NOMO-1 treated with dmso at 0.1 percent for 144 hours (cell line): ENCODE measurements around the gene CD52.
"Not testable (repeated sequence)": the region's sequence is repeated elsewhere in the genome, so short reads cannot be mapped to it uniquely, and the experiment has no call there.

Experiments
- DNase-seq: peaks from one replicate; lab custom pipeline; 2025; ENCODE audit not compliant: unreplicated experiment; lab: John Stamatoyannopoulos, UW

Gene CD52

DNA sequence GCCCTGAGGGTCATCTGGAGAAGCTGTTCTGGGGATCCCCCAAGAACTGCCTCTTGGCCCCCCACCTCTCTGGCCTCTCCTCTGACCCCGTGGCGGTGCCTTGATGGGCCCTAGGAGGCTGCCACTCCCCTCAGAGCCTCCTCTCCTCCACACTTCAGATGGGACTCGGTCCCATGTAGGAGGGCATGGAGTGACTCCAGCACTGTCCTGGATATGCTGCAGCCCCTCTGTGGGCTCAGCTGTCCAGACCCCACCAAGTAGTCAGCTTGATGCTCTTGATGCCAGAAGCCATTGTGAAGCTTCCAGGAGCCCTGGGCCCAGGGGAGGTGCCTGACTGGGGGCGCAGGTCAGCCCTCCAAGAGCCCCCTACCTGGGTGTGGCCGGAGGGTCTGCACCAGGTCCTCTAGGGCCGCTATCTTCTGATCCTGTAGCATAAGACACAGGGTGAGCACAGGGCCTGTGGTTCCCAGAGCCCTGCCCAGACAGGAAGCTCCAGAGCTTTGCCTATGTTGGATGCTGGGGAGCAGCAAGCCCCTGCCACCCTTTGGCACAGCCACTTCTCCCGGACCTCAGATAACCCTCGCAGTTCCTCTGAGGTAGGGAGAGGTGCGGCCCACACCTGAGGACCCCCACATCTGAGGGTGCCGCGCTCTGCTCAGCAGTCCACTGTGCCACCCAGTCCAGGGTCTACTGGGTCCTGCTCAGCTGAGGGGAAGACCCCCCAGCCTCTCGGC lies 20.5 kb upstream of the CD52 start:
- DNase-seq, result no peak

DNA sequence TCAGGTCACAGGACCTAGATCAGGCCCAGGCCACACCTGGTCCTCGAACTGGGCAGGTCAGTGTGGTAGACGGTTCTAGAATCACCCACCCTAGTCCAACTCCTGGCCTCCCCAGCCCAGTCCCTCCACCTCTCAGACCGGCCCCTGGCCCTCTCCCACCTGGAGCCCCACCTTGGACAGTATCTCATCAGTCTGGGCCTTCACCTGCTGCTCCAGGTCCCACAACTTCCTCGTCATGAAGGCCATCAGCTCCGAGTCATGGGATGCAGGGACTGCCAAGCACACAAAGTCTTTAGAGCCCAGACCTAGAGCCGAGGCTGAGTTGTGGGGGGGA lies 20.0 kb upstream of the CD52 start:
- DNase-seq, result no peak

DNA sequence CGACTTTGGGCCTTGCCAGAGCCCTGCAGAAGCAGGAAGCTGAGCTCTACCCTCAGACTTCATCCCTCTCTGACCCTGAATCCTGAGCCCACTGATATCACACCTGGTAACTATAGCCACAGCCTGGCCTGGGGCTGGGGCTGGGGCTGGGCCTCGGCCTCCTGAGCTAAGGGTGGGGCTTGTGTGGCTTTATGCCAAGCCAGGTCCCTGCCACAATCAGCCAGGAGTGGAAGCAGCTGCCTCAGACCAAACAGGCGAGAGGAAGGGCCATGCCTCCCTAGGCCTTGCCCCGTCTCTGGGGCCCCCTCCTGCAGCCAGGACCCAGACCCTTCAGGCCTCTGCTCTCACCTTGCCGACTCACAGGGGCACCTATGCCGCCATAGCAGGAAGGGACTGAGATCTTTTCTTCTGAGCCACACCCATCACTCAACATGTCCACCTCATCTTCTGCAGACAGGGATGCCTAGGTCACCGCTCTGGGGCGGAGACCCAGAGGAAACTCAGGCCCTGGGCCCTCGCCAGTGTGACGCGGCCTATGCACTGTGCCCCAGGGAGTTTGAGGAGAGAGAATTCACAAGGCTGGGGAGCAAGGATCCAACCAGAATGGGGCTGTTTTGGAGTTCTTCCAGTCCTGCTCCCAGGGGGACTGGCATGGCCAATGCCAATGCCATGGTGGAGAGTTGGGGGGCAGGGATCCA lies 17.0 kb upstream of the CD52 start:
- no peak for DNase-seq

DNA sequence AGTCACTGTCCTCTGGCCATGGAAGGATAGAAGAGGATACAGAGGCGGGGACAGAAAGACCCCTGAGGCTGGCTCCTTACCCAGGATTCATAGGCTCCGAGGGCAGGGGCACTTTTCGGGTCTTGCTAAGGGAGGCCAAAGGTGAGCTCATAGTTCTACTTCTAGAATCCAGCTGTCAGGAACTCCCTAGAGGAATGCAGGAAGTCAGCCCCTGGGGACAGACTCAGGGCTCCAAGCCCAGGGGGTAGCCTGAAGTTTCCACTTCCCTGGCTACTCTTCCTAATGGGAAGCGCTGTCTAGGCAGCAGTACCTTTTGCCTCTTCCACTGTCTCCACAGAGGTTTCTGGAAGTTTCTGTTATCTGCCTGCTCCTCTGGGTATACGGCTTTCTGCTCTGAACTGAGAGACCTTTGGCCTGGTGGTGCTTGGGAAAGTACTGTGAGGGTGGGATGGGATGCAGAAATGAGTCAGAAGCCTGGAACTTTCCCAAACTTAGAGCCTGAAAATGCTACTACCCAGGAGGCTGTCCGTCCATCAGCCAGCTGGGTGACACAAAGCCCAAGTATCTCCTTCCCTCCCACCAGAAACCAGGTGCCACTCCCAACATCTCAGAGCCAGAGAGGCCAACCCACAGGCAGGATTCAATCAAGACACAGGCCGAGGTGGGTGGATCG lies 14.9 kb upstream of the CD52 start:
- no peak for DNase-seq

DNA sequence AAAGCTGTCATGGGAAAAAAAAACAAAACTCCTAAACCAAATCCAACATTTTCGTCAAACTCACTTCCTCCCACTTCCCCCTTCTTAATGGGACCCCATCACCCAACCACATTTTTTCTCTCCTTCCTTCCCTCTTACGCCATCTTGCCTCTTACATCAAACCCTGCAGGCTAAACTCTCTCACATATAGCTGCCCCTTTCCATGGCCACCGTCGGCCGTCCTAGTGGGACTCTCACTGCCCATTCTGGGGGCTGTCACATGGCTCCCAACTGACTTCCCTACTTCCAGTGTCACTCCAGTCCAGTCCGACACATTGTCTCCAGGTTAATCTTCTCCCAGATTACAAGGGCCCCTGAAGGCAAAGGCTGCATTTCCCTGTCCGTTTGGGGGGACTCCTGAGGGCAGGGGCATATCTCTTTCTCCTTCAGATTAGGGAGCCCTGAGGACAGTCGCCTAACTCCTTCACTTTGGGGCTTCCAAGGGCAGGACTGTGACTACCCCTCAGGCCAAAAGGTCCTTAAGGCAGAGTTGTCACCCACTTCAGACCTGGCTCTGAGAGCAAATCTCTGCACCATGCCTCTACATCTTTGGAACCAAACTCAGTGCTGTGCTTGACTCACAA lies 12.0 kb upstream of the CD52 start:
- peak; percentile 76 for DNase-seq

DNA sequence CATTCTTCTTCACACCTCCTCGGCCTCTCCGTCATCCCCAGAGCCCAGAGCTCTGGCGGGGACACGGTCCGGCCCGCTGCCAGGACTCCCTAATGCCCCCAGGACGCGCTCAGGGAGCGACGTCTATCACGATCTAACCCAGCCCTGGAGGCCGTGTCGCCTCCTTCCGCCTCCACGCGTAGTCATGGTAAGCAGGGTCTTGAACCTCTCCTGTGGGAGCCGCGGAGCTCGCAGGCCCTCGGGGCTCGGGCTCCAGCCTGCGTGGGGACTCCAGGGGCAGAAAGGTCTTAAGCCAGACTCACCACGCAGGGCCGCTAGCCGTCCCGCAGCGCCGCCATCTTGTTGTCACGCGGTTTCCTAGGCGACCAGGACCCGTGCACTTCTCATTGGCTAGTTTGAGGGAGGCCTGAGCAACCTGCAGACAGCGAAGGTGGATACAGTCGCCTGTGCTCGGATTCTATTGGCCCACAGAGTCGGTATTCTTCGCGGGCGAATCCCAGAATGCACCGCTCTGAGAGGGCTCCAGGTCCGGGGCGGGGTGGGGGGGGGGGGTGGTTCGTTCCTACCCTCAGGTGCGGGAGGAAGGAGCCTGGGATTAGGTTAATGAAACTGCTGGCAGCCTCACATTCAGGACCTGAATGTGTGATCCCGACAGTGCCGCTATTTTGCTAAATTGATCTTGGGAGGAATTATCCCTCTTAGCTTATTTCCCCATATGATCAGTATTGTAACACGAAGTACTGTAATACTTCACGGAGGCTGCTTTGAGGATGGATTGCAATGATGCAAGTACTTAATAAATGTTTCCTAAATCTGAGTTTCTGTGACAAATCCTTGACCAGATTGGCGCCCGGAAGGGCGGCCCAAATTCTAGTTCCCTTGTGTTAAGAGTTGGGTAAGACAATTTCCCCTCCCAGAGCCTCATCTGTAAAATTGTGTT lies 11.2 kb upstream of the CD52 start, which contains the start of gene UBXN11:
Gene UBXN11, minus strand, starts transcription at position 347 of the 940 bp plus-strand sequence. CDS start 3,753 bp downstream, outside the sequence.
- DNase-seq, result peak; percentile 91

DNA sequence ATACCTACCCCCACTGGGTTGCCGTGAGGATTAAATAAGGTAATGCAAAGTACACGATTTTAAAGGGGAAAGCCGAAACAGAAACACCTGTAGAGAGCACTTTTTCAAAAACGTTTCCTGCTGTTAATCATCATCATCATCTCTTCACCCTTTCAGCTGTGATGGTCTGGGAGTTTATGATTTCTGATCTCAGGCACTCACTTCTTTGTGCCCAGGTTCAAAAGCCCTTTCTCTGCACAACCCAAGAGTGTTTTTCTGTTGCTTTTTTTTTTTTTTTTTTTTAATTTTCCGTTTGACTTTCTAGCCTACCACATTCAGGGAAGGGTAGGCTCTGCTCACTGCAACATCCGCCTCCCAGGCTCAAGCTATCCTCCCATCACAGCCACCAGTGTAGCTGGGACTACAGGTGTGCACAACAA lies 10.4 kb upstream of the CD52 start:
- DNase-seq, result no peak

DNA sequence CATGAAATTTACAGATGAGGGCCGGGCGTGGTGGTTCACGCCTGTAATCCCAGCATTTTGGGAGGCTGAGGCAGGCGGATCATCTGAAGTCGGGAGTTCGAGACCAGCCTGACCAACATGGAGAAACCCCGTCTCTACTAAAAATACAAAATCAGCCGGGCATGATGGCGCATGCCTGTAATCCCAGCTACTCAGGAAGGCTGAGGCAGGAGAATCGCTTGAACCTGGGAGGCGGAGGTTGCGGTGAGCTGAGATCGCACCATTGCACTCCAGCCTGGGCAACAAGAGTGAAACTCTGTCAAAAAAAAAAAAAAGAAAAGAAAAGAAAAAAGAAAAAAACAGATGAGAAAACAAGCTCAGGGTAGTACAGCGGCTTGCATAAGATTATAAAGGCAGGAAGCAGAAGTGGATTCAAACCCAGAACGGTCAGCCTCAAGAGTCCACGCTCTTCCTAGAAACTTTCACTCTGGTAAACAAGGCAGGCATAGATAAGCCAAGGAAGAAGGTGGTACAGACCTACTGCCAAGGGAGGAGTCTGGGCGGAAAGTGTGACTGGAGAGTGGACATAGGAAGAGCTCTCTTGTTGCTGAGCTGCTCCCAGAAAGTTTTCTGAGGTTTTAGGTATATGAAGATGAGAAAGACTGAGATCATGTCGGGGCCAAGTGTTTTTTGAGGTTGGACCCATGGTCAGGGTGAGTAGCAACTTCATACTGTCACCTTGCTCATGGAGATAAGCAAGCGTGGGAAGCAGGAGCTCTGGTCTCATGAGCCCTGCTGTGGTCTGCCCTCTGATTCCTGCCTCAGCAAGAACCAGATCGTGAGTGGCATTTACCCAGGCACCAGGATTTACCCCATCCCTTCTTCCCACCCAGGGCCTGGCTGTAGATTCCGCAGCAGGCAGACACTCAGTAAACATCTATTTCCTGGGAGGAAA lies 9.5 kb upstream of the CD52 start:
- not testable (repeated sequence) for DNase-seq

DNA sequence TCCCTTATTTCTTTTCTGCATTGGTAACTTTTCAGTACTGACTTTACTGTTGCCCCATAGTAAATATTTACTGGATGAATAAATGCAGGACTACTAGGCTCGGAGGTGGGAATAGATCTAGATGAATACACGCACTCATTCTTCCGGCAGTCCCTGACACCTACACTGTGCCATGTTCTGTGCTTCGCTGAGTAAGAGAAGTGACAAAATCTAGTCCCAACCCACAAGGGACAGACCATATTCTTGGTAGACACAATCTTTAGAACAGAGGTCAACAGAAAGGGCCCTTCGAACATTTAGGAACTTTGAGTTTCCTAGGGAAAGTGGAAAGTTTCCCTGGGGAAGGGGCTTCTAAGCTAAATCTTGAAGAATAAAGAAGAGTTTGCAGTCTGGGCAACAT lies 3.3 kb upstream of the CD52 start:
- no peak for DNase-seq

DNA sequence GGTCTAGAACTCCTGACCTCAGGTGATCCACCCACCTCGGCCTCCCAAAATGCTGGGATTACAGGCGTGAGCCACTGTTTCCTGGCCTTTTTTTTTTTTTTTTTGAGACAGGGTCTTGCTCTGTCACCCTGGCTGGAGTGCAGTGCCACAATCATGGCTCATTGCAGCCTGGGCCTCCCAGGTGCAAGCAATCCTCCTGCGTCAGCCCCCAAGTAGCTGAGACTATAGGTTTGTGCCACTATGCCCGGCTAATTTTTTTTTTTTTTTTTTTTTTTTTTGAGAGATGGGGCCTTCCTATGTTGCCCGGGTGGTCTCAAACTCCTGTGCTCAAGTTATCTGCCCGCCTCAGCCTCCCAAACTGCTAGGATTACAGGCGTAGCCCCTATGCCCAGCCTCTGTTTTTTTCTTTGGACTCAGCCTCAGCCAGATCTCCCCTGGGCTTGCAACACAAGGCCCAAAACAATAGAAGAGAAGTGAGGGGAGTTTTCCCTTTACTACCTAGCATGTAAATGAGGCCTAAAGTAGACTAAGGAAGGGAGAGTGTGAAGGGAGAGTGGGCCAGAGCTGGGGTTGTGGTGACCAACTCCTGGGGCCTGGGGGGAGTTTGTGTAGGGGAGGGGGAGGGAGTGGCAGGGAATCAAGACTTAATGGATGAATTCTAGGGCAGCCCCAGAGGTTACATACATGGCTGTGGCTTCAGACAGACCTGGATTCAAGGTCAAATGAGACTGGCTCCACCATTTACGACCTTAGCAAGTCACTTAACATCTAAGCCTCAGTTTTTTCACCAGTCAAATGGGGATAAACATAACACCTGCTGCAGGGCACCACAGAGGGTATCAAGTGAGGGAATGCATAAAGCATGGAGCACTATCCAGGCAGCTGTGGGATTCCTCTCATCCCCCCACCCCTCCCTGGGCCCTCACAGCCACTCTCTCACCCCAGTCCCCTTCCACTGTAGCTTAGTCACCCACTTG lies 1.6 kb upstream of the CD52 start:
- no peak for DNase-seq

DNA sequence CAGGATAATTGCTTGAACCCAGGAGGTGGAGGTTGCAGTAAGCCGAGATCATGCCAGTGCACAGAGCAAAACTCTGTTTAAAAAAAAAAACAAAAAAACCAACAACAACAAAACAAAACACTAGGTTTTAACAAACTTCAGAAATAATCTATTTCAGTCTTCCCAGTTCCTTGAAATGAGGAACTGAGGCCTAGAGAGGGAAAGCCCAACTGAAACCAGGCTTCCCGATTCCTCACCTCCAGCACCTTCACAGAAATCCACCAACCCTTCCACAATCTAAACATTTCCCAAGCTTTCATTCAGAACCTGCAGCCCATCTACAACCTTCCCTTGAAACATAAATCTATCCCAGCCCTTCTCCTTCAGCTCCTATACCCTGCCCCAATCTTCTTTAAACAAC lies 612 bp upstream of the CD52 start:
- no peak for DNase-seq

DNA sequence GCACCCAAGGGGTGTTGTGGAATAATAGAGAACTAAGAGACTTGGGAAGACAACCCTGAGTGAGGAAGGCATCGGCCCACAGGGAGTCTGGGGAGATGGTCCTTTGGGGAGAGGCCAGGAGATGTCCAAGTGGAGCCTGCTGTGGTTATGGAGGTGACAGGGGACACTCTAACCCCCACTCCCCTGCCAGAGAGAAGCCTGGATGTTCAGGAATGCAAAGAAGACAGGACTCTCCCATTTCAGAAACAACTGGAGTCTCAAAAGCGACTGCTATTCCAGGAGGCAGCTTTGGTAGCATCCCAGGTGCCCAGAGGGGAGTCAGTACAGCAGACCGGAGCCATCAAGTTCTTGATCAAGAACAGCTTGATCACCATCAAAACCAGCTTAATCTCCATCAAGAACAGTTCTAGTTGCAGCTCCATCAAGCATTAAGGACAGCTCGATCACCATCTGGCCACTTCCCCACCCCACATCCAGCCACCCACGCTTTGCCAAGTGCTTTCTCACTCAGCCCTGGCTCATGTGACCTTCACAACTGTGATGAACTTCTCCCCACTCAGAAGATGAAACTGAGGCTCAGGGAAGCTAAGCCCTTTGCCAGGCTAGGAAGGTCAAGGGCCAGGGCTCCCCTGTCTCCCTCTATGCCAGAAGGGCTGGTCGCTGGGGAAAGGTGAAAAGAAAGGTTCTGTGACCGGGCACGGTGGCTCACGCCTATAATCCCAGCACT lies 743 bp downstream of the CD52 start:
- no peak for DNase-seq

DNA sequence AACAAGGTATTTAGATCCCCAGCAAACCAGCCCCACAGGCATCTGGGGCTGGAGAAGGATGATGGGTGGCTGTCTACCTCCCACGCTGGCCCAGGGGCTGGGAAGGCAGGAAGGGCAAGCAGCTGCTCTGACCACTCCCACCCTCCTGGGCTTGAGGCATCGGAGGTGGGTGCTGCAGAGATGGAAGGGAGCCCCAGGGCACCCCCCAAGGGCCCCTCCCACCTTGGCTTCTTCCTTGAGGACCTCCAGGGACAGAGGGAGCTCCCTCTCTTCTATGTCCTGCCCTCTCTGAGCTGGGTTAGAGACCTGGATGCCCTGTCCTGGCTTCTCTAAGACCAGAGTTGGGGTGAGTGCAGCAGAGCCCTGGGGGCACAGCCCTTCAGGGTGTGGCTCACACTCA lies 3.1 kb downstream of the CD52 start:
- DNase-seq, result no peak

DNA sequence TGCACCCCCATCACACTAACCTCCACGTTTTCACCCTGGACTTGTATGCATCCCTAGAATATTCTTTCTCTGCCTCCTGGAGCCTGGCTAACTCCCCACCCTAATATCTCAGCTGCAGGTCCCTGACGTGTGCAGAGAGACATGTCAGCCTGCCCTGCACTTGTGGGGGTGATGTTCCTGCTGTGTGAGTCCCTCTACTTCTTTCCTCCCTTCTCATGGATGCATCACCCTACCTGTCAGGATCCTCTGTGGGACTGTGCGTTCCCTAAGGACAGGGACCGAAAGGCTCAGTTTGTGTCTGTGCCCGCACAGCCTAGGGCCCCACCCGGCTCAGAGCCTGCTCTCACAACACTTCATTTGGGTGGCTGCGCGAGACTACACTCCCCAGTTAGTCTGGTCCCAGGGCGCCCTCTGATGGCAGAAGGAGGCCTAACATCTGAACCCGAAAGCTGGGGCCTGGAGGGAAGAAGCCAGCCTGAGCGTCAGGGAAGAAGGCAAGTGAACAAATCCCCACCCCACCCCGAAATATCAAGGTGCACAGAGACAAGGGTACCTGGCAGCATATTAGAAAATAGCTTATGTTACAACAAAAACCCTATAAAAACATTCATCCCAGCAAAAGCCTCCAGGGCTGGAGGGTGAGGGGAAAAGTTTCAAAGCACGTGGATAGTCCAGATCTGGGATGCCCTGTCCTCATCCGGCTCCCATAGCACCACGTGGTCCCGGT lies 3.7 kb downstream of the CD52 start:
- peak; percentile 71 for DNase-seq

DNA sequence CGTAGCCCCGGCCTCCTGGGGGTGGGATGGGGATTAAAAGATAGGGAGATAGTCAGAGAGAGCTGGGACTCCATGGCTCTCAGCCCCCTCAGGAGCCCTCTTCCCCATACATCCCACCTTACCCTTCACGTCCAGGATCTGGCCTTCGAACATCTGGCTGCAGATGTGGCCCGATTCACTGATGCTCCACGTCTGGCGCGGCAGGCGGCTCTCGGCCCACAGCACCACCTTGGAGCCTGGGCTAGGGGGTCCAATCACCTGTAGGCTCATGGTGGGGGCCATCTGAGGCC lies 4.2 kb downstream of the CD52 start:
- DNase-seq, result no peak

DNA sequence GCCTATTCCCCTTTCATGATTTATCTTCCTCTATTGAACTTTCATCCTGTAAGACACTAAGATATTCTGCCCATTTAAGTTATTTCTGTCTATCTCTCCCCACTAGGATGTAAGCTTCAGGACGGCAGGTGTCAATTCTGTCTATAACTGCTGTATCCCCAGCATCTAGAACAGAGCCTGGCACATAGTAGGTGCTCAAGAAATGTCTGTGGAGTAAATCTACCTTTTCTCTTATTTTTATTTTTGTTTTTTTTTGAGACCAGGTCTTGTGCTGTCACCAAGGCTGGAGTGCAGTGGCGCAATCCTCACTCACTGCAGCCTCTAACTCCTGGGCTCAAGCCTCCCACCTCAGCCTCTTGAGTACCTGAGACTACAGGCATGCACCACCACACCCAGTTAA lies 5.6 kb downstream of the CD52 start:
- no peak for DNase-seq

DNA sequence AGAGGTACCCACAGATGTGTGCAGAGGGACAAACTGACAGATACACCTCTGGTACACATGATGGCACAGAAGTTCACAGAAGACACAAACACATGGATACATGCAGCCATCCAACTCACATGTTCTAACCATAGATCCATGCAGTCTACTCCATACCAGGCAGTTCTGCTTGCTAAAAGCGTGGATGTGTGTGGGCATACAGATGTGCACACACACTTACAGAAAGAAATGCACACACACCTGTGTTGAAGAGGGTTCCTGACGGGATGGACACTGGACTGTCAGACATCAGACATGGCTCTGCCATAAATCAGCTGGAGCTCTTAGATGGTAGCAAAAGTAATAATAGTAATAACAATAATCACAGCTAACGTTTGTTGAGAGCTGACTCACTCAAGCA lies 6.8 kb downstream of the CD52 start:
- DNase-seq, result no peak
